Trophoblast cell (in vitro differentiated cells and primary cell): Measurements from ENCODE around the gene RGS3.

ENCODE experiments used
- DNase-seq, 2 donors: peaks; one replicate each; pipeline ENCODE4 v3.0.0-alpha.2; 2016
- H2AFZ ChIP-seq: 2 replicates; pipeline ENCODE4 v1.6.1; 2013; ENCODE audit warnings: low read length, moderate library complexity, mild to moderate bottlenecking; ENCODE audit not compliant: insufficient read depth, poor library complexity
- H2AK5ac ChIP-seq: 2 replicates; pipeline ENCODE4 v1.6.1; 2013; ENCODE audit warnings: mild to moderate bottlenecking, low read length
- H2BK120ac ChIP-seq: 2 replicates; pipeline ENCODE4 v1.6.1; 2013; ENCODE audit warnings: low read length, mild to moderate bottlenecking, moderate library complexity; ENCODE audit not compliant: insufficient read depth, poor library complexity
- H2BK12ac ChIP-seq: 2 replicates; pipeline ENCODE4 v1.6.1; 2013; ENCODE audit warnings: mild to moderate bottlenecking, low read length, moderate library complexity
- H2BK5ac ChIP-seq: 2 replicates; pipeline ENCODE4 v1.6.1; 2013; ENCODE audit warnings: low read length, low read depth, moderate library complexity, mild to moderate bottlenecking; ENCODE audit not compliant: poor library complexity
- H3K14ac ChIP-seq: 2 replicates; pipeline ENCODE4 v1.6.1; 2013; ENCODE audit warnings: mild to moderate bottlenecking, low read length
- H3K18ac ChIP-seq: 2 replicates; pipeline ENCODE4 v1.6.1; 2013; ENCODE audit warnings: mild to moderate bottlenecking, low read length
- H3K23ac ChIP-seq: 2 replicates; pipeline ENCODE4 v1.6.1; 2013; ENCODE audit warnings: low read length
- H3K27ac ChIP-seq: 2 replicates; pipeline ENCODE4 v1.5.1; 2013; ENCODE audit warnings: low read depth, mild to moderate bottlenecking, inconsistent platforms, low read length, moderate library complexity
- H3K27me3 ChIP-seq: 2 replicates; pipeline ENCODE4 v1.6.1; 2013; ENCODE audit warnings: inconsistent platforms, mild to moderate bottlenecking, low read length, moderate library complexity; ENCODE audit not compliant: insufficient read depth
- H3K36me3 ChIP-seq, 2 experiments: 1 replicate in 1 of 2; 2 replicates in 1 of 2; pipeline ENCODE4 v1.6.1; 2013; ENCODE audit warnings: low read length in 2 of 2, mild to moderate bottlenecking in 2 of 2, moderate library complexity in 1 of 2; ENCODE audit not compliant: insufficient read depth in 2 of 2, control insufficient read depth in 1 of 2
- H3K4ac ChIP-seq: 2 replicates; pipeline ENCODE4 v1.6.1; 2013; ENCODE audit warnings: low read depth, mild to moderate bottlenecking, low read length, moderate library complexity
- H3K4me1 ChIP-seq, 2 experiments: 1 replicate in 1 of 2; 2 replicates in 1 of 2; pipeline ENCODE4 v1.6.1; 2013; ENCODE audit warnings: low read length in 2 of 2, mild to moderate bottlenecking in 2 of 2, moderate library complexity in 1 of 2; ENCODE audit not compliant: insufficient read depth in 2 of 2, control insufficient read depth in 1 of 2
- H3K4me2 ChIP-seq: 2 replicates; pipeline ENCODE4 v1.6.1; 2013; ENCODE audit warnings: inconsistent platforms, mild to moderate bottlenecking, low read length, moderate library complexity
- H3K4me3 ChIP-seq: 2 replicates; pipeline ENCODE4 v1.5.1; 2013; ENCODE audit warnings: mild to moderate bottlenecking, low read depth, low read length, inconsistent platforms
- H3K79me1 ChIP-seq: one replicate; pipeline ENCODE4 v1.6.1; 2013; ENCODE audit warnings: low read length
- H3K79me2 ChIP-seq: 2 replicates; pipeline ENCODE4 v1.6.1; 2013; ENCODE audit warnings: low read length, mild to moderate bottlenecking; ENCODE audit not compliant: control insufficient read depth, insufficient read depth, poor library complexity
- H3K9ac ChIP-seq: 2 replicates; pipeline ENCODE4 v1.6.1; 2013; ENCODE audit warnings: mild to moderate bottlenecking, low read length
- H3K9me3 ChIP-seq: 2 replicates; pipeline ENCODE4 v1.6.1; 2013; ENCODE audit warnings: low read depth, mild to moderate bottlenecking, control low read depth, inconsistent platforms, low read length; ENCODE audit not compliant: insufficient read depth
- H4K12ac ChIP-seq: 2 replicates; pipeline ENCODE4 v1.6.1; 2013; ENCODE audit warnings: low read depth, mild to moderate bottlenecking, low read length, moderate library complexity
- H4K8ac ChIP-seq: 2 replicates; pipeline ENCODE4 v1.6.1; 2013; ENCODE audit warnings: low read depth, mild to moderate bottlenecking, low read length, moderate library complexity
- H4K91ac ChIP-seq: one replicate; pipeline ENCODE4 v1.6.1; 2013; ENCODE audit warnings: low read depth, mild to moderate bottlenecking, low read length, moderate library complexity
- WGBS: extraction: QIAGEN DNeasy Blood & Tissue Kit; methylation state at CpG from one replicate; pipeline ENCODE4 v1.1.7; 2013; ENCODE audit warnings: missing lambda C conversion rate; ENCODE audit not compliant: insufficient read length, insufficient coverage; ENCODE audit errors: extremely low coverage; 5-methylcytosine and 5-hydroxymethylcytosine counted together

Gene RGS3

DNA sequence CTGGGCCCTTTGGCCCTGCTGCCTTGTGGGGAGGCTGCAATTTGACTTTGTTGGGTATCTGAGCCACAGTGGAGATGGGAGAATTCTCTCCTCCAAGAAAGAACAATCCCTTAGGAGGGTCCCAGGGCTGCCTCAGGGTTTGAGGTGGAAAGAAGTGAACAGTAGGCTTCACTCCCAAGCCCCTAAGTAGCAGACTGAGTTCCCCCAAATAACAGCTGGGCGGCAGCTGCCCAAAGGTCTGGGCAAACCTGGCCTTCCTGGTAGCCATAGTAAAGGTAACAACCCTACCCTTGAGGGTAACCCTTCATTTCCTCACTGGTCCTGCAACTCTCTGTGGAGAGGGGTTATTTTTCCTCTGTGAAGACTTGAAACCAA, 746 bp downstream of the RGS3 start:
- Histone ChIP-seq H2BK120ac (peak overlapping the region; percentile 64), H4K8ac (no peak overlapping the region), H3K79me1 (peaks cover 8% of the 10 kb centered on the region), H3K4me1 (peaks cover 19 to 26% of the 10 kb centered on the region in 2 experiments), H2BK5ac (peak overlapping the region; percentile 16), H2AFZ (no peak overlapping the region), H3K79me2 (peaks cover 9% of the 10 kb centered on the region), H3K36me3 (no peaks in the 10 kb centered on the region), H2AK5ac (peak overlapping the region; percentile 5), H3K4me2 (peak overlapping the region; percentile 79), H3K18ac (peak overlapping the region; percentile 86), H3K27me3 (no peaks in the 10 kb centered on the region), H3K9me3 (no peaks in the 10 kb centered on the region), H3K23ac (no peak overlapping the region), H3K4ac (peak overlapping the region; percentile 16), H3K14ac (no peak overlapping the region), H4K12ac (no peak overlapping the region), H3K27ac (no peak overlapping the region), H3K9ac (no peak overlapping the region), H2BK12ac (peak overlapping the region; percentile 67), H4K91ac (peak overlapping the region; percentile 22), H3K4me3 (no peak overlapping the region)
- no peak for DNase-seq
- no CpG with 5 or more reads among the region's 1 CpG for WGBS

DNA sequence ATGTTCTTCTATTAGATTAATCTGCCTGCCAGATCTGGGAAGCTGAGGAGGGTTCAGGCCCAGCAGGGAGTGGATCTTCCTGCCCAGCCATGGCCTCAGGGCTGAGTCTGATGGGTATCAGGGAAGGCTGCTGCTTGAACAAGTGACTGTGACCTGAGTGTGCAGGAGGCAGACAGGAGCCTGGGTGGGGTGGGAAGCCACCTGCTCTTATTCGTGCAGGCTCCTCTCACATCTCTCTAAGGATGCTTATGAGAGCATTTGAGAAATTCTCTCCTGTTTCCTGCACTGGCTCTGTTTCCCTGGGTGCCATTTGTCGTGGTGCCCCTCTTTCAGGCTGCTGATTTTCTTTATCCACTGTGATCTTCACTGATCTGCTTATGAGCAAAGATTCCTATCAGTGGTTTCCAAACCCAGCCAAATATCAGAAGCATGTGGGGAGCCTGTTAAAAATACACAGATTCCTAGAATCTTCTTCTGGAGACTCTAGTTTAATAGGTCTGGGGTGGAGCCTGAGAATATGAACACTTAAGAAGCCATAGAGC, 2.1 kb downstream of the RGS3 start:
- peaks cover 8% of the 10 kb centered on the region for H3K79me1 ChIP-seq
- no peak overlapping the region for H3K18ac ChIP-seq
- H2AFZ ChIP-seq, result no peak overlapping the region
- no peak overlapping the region for H4K91ac ChIP-seq
- no peak overlapping the region for H3K9ac ChIP-seq
- WGBS, result no CpG with 5 or more reads among the region's 2 CpGs
- H3K4ac ChIP-seq, result no peak overlapping the region
- no peak overlapping the region for H3K27ac ChIP-seq
- H3K4me2 ChIP-seq, result no peak overlapping the region
- H3K27me3 ChIP-seq, result no peaks in the 10 kb centered on the region
- no peak overlapping the region for H2BK120ac ChIP-seq
- no peak overlapping the region for H3K4me3 ChIP-seq
- H3K36me3 ChIP-seq, result no peaks in the 10 kb centered on the region
- no peak overlapping the region for H2BK5ac ChIP-seq
- H3K23ac ChIP-seq, result no peak overlapping the region
- no peaks in the 10 kb centered on the region for H3K9me3 ChIP-seq
- peaks cover 9% of the 10 kb centered on the region for H3K79me2 ChIP-seq
- H3K4me1 ChIP-seq, result peaks cover 19 to 26% of the 10 kb centered on the region in 2 experiments
- H4K12ac ChIP-seq, result no peak overlapping the region
- H3K14ac ChIP-seq, result no peak overlapping the region
- no peak overlapping the region for H4K8ac ChIP-seq
- H2AK5ac ChIP-seq, result no peak overlapping the region
- peak; percentile 23 to 45 for DNase-seq
- no peak overlapping the region for H2BK12ac ChIP-seq

GRCh38 chr9:113467183-113467582, 3.7 kb downstream of the RGS3 start:
- H3K36me3 ChIP-seq, result no peaks in the 10 kb centered on the region
- H3K9ac ChIP-seq, result no peak overlapping the region
- H4K91ac ChIP-seq, result no peak overlapping the region
- H3K79me1 ChIP-seq, result peaks cover 9% of the 10 kb centered on the region
- no peak overlapping the region for H2BK12ac ChIP-seq
- H2BK5ac ChIP-seq, result no peak overlapping the region
- peaks cover 22 to 29% of the 10 kb centered on the region in 2 experiments for H3K4me1 ChIP-seq
- DNase-seq, result no peak
- no peak overlapping the region for H3K14ac ChIP-seq
- no peak overlapping the region for H3K4ac ChIP-seq
- H3K18ac ChIP-seq, result no peak overlapping the region
- no peak overlapping the region for H3K23ac ChIP-seq
- H3K27ac ChIP-seq, result no peak overlapping the region
- H4K12ac ChIP-seq, result no peak overlapping the region
- no peak overlapping the region for H2AFZ ChIP-seq
- no peaks in the 10 kb centered on the region for H3K27me3 ChIP-seq
- H3K9me3 ChIP-seq, result no peaks in the 10 kb centered on the region
- no peak overlapping the region for H2AK5ac ChIP-seq
- H3K79me2 ChIP-seq, result peaks cover 11% of the 10 kb centered on the region
- no peak overlapping the region for H2BK120ac ChIP-seq
- H3K4me3 ChIP-seq, result no peak overlapping the region
- H3K4me2 ChIP-seq, result no peak overlapping the region
- H4K8ac ChIP-seq, result no peak overlapping the region
- WGBS, result no CpG with 5 or more reads among the region's 2 CpGs

- no peak overlapping the region for H3K23ac ChIP-seq
- no peak overlapping the region for H3K4me3 ChIP-seq
- no peak overlapping the region for H3K9ac ChIP-seq
- no peak overlapping the region for H4K91ac ChIP-seq
- H3K36me3 ChIP-seq, result no peaks in the 10 kb centered on the region
- H2AFZ ChIP-seq, result no peak overlapping the region
- no peak overlapping the region for H3K27ac ChIP-seq
- no CpG with 5 or more reads among the region's 6 CpGs for WGBS
- H4K8ac ChIP-seq, result no peak overlapping the region
- no peak overlapping the region for H3K4me2 ChIP-seq
- H3K14ac ChIP-seq, result no peak overlapping the region
- H2BK120ac ChIP-seq, result no peak overlapping the region
- H4K12ac ChIP-seq, result no peak overlapping the region
- peaks cover 4% of the 10 kb centered on the region for H3K79me1 ChIP-seq
- no peak overlapping the region for H2BK5ac ChIP-seq
- no peaks in the 10 kb centered on the region for H3K27me3 ChIP-seq
- peak overlapping the region; percentile 11 for H3K4ac ChIP-seq
- no peak overlapping the region for H2BK12ac ChIP-seq
- DNase-seq, result no peak
- peaks cover 7% of the 10 kb centered on the region for H3K79me2 ChIP-seq
- H2AK5ac ChIP-seq, result no peak overlapping the region
- H3K9me3 ChIP-seq, result no peaks in the 10 kb centered on the region
- H3K4me1 ChIP-seq, result peaks cover 12 to 18% of the 10 kb centered on the region in 2 experiments
- no peak overlapping the region for H3K18ac ChIP-seq
Measured at GRCh38 chr9:113468716-113469448, 5.4 kb downstream of the RGS3 start.
